Prostate gland (tissue), 2 donors: Measurements from ENCODE around the gene ANXA6.

Experiments used
- POLR2AphosphoS5 ChIP-seq: sonication (generic); formaldehyde crosslinking; IDR thresholded peaks from one replicate; pipeline ENCODE4 v1.6.1; 2017; ENCODE audit warnings: antibody characterized with exemption
- TF ChIP-seq, protein P1 (sequence below), 4 experiments: fragments of 200-600 bp in 2 of 4; fragments of 450-650 bp in 2 of 4; sonication (generic) in 2 of 4; IDR thresholded peaks; 1 replicate in 3 of 4; 2 replicates in 1 of 4; pipeline ENCODE4 v1.5.1; 2016 to 2019; ENCODE audit warnings: antibody characterized with exemption in 4 of 4, mild to moderate bottlenecking in 2 of 4, moderate library complexity in 2 of 4

DNA sequence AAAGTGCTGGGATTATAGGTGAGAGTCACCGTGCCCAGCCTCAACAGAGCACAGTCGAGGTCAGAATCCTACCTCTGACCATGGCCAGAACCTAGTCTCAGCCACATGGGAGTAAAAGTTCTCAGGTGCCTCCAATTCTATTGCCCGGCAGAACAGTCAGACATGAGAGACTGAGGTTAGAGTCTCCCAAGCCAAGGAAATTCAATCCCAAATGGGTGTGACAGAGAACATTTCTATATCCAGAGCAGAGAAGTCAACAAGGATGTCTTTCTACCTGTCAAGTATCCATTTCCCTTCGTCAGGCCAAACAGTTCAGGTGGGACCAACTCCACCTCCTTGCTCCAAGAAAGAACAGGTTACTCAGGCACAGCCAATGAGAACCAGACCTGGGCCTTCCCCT, 10.5 kb downstream of the ANXA6 start:
- no peak for TF ChIP-seq POLR2AphosphoS5
- TF ChIP-seq, protein P1, sequence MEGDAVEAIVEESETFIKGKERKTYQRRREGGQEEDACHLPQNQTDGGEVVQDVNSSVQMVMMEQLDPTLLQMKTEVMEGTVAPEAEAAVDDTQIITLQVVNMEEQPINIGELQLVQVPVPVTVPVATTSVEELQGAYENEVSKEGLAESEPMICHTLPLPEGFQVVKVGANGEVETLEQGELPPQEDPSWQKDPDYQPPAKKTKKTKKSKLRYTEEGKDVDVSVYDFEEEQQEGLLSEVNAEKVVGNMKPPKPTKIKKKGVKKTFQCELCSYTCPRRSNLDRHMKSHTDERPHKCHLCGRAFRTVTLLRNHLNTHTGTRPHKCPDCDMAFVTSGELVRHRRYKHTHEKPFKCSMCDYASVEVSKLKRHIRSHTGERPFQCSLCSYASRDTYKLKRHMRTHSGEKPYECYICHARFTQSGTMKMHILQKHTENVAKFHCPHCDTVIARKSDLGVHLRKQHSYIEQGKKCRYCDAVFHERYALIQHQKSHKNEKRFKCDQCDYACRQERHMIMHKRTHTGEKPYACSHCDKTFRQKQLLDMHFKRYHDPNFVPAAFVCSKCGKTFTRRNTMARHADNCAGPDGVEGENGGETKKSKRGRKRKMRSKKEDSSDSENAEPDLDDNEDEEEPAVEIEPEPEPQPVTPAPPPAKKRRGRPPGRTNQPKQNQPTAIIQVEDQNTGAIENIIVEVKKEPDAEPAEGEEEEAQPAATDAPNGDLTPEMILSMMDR (IDR thresholded peaks at IDR 0.05): no peak
